ENCODE data around the gene SERHL2.
"Not testable (repeated sequence)": the region's sequence is repeated elsewhere in the genome, so short reads cannot be mapped to it uniquely, and the experiment has no call there.

SERHL2 gene

DNA sequence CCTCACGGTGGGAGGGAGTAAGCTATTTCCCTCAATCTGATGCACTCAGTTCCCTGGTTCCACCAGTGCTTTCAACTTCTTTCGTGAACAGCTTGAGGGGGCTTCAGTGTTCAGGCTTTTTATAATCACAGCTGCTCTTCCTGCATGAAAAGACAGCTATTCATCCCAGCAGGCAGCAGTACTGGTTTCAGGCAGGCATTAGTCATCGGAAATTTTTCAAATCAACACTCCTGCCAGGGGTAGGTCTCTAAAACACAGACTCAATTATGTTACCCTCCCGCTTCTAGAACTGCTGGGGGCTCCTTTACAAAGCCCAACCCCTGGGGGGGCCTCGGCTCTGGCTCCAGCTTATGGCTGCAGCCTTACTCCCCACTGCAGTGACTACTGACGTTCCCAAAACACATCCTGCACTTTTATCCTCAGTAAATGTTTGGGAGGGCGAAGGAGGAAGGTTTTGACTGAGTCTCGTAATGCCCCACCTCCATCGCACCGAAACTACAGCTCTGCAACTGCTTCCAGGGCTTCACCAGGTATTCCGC, 55.1 kb downstream of the SERHL2 start:
- no peak for DNase-seq (ENCODE audit: low read depth)

GRCh38 chr22:42610186-42610585, 56.4 kb downstream of the SERHL2 start:
- no peak for DNase-seq (ENCODE audit: low read depth)

- no peak for DNase-seq (ENCODE audit: low read depth)
Observed at GRCh38 chr22:42611051-42611450, 57.3 kb downstream of the SERHL2 start.

GRCh38 chr22:42612336-42612735, 58.6 kb downstream of the SERHL2 start:
- DNase-seq (ENCODE audit: low read depth): no peak

DNA sequence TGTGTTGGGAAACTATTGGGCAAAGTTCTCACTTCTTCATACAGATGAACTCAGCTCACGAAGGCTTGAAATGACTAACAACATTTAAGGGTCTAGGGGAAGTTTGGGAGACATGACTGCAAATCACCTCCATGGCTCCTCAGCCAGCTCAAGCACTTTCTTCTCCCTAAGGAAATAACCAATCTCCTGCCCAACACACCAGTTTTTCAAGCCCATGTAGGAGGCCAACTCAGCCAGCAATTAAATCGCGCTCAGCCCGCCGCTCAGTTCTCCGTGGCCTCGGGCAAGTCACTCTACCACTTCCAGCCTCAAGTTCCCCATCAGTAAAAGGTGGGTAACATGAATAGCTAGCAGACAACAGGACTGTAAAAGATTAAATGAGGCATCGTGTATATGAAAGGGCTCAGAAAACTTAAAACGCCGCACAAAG, 60.1 kb downstream of the SERHL2 start:
- no peak for DNase-seq (ENCODE audit: low read depth)

DNA sequence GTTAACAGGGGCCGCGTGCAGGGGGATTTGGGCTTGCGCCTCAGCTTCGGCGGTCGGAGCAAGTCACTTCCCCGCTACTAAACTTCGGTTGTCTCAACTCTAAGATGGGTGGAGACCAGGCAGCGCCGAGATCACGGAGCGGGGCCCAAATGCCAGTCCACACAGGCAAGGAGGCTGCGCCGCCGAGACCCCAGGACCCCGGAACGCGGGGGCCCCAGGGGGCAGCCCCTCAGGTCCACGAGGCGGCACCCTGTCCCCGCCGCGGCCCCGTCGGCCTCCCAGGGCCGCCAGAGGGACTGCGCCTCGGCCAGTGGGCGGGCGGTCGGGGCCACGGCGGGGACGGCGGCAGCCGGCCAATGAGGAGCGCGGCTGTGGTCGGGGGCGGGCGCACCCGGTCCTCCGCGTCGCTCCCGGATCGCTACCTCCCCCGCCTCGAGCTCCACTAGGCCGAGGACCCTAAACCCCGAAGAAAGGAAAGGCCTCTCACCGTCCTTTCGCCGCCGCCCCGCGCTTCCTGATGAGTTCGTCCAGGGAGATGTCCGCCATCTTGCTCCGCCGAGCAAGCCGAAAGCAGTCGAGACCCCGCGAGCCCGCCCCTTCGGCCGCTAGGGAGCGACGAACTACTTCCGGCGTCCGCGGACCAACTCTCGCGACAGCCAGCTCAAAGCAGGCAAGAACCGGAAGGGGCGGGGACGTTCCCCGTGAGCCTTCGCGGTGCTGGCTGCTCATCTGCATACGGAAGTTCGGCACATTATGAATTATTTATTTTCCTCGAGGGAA, 60.7 kb downstream of the SERHL2 start, which contains the start of gene POLDIP3:
Gene POLDIP3 (minus strand): TSS at position 572 of the 780 bp plus-strand sequence. CDS start 26 bp downstream, at position 546.
- DNase-seq (ENCODE audit: low read depth): peak; percentile 97

DNA sequence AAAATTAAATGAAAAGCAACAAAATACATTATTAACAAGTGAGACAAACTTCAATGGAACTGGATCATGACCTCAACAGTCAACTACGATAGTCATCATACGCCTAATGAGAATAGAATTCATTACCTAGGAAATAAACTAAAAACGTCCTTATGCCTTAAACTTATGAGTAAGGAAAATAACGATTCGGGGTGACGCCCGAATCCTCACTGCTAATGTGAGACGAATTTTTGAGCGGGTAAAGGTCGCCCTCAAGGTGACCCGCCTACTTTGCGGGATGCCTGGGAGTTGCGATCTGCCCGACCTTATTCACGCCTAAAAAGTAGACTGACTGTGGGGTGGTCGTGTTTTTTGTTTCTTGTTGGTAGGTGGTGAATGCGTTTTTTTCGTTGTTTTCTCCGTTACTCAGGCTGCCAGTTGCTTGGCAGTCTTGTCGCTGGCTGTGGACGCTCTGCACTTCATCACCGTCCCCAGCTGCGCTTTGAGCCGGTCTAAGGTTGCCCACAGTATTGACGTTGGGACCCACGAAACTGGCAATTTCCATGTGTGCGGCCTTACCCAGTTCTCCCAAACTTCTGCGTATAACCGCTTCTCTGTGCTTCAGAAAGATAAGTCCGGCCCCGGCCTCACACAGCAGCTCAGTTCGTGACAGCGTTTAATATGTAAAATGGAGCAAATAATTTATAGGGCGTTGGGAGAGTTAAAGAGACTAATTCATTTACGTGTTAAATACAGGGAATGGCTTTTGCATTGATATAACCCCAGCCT, 61.5 kb downstream of the SERHL2 start:
- peak; percentile 79 for DNase-seq (ENCODE audit: low read depth)

GRCh38 chr22:42615860-42616175, 62.1 kb downstream of the SERHL2 start:
- not testable (repeated sequence) for DNase-seq (ENCODE audit: low read depth)

DNA sequence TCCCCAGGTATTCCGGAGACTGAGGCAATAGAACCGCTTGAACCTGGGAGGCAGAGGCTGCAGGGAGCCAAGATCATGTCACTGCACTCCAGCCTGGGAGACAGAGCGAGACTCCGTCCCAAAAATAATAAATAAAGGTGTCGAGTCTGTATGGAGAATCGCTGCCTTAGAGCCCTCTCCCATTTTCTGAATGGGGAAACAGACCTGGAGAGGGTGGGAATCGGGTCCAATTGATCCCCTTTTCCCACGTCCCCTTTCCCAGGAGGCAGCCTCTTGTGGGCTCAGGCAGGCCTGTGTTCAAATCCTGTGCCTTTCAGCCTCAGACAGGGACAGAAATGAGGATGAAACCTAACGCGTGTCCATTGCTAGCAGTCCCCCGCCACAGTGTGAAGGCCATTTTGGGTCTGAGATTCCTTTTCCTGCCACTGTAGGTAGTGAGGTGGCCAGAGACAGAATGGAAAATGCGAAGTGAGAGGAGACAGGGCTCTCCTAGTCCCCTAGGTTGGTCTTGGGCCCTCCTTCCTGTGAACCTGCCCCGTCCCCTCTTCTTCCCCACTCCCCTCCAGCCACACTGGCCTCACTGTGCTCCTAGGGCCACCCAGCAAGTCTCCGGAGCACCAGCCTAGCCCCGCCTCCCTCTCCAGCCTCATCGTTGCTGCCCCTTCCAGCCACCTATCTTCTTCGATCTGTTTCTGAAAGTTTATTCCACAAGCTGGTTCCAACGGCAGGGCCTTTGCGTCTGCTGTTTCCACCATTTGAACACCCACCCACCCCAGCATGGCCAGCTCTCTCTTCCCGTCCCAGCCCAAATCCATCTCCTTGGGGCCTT, 63.6 kb downstream of the SERHL2 start:
- DNase-seq (ENCODE audit: low read depth): no peak

- DNase-seq (ENCODE audit: low read depth): no peak
Observed at GRCh38 chr22:42619261-42620063, 65.7 kb downstream of the SERHL2 start.

GRCh38 chr22:42620084-42620483, 66.3 kb downstream of the SERHL2 start:
- no peak for DNase-seq (ENCODE audit: low read depth)

GRCh38 chr22:42621505-42622002, 67.8 kb downstream of the SERHL2 start:
- peak; percentile 33 for DNase-seq (ENCODE audit: low read depth)

DNA sequence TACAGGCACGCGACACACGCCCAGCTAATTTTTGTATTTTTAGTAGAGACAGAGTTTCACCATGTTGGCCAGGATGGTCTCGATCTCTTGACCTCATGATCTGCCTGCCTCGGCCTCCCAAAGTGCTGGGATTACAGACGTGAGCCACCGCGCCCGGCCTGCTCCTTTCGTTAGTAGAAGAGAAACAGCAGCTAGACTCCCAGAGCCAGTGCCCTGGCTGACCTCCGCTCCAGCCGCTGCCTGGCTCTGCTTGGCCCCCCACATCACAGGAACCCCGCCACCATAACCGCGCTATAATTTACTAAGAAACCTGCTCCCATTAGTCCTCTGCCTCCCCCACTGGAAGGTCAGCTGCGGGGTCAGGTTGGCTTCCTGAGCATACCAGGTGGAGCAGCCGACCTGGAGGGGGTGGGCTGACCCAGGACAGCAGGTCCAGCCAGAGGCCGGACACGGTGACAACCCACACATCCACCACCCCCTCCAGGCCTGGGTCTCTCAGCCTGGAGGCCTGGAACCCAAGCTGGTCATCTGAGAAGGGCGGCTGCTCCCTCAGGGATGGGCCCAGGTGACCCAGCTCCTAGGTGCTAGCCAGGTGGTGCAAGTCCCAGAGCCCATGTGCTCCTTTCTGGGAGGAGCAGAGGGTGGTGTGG, 68.4 kb downstream of the SERHL2 start:
- no peak for DNase-seq (ENCODE audit: low read depth)

GRCh38 chr22:42623301-42623751, 69.6 kb downstream of the SERHL2 start:
- no peak for DNase-seq (ENCODE audit: low read depth)

Measured in stimulated activated CD8-positive, alpha-beta memory T cell treated with anti-CD3 and anti-CD28 coated beads, Interleukin-4, amount 100 ng/mL, for 24 hours (primary cell).